Calu3 (cell line): ENCODE data around the gene SWT1. TPM values are rescaled to one million over a fixed set of nuclear protein-coding genes. Genes with fewer than 3 reads are reported as not detected.

Experiments used
- BruUV-seq: library from RNA; stranded (reverse); fragments of 400-500 nt; replicated peaks from 2 replicates; lab custom pipeline; 2021; lab: Mats Ljungman, UMichigan
- CTCF ChIA-PET: fragments of 300-600 bp; sonication (Branson Sonifier 250); formaldehyde crosslinking; loops from one replicate; lab custom pipeline; 2022; ENCODE audit warnings: antibody characterized with exemption; lab: Charles Lee
- DNase-seq: peaks from one replicate; pipeline ENCODE4 v3.0.0; 2022
- H3K27ac Mint-ChIP-seq: one replicate; pipeline ENCODE4 v1.8.0; 2022; ENCODE audit warnings: mixed read lengths; ENCODE audit not compliant: unreplicated experiment
- H3K27me3 Mint-ChIP-seq: one replicate; pipeline ENCODE4 v1.8.0; 2022; ENCODE audit warnings: mixed read lengths; ENCODE audit not compliant: unreplicated experiment
- H3K36me3 Mint-ChIP-seq: one replicate; pipeline ENCODE4 v1.8.0; 2022; ENCODE audit warnings: mild to moderate bottlenecking, moderate library complexity, mixed read lengths; ENCODE audit not compliant: insufficient read depth, unreplicated experiment
- H3K4me1 Mint-ChIP-seq: one replicate; pipeline ENCODE4 v1.8.0; 2022; ENCODE audit warnings: mild to moderate bottlenecking, low read depth, mixed read lengths; ENCODE audit not compliant: unreplicated experiment
- H3K4me3 Mint-ChIP-seq: one replicate; pipeline ENCODE4 v1.8.0; 2022; ENCODE audit warnings: mild to moderate bottlenecking, low read depth, moderate library complexity, mixed read lengths; ENCODE audit not compliant: unreplicated experiment
- H3K9me3 Mint-ChIP-seq: one replicate; pipeline ENCODE4 v1.8.0; 2022; ENCODE audit warnings: low read depth, mixed read lengths; ENCODE audit not compliant: unreplicated experiment
- CTCF ChIP-seq: fragments of 200-600 bp; IDR thresholded peaks from one replicate; pipeline ENCODE4 v1.8.0; 2022; ENCODE audit warnings: antibody characterized with exemption; ENCODE audit not compliant: unreplicated experiment
- intact Hi-C: fragments of 100-400 bp; cut with micrococcal nuclease; formaldehyde crosslinking; loops from one replicate; pipeline ENCODE4 v1.10.0; 2022; ENCODE audit not compliant: unreplicated experiment
- total RNA-seq: library from RNA; stranded (reverse); gene quantifications from 2 replicates; pipeline ENCODE4 v1.2.3, GENCODE V29; 2022

Gene SWT1
- total RNA-seq, 1 experiment from 2014 or later, result 2.9 TPM

DNA sequence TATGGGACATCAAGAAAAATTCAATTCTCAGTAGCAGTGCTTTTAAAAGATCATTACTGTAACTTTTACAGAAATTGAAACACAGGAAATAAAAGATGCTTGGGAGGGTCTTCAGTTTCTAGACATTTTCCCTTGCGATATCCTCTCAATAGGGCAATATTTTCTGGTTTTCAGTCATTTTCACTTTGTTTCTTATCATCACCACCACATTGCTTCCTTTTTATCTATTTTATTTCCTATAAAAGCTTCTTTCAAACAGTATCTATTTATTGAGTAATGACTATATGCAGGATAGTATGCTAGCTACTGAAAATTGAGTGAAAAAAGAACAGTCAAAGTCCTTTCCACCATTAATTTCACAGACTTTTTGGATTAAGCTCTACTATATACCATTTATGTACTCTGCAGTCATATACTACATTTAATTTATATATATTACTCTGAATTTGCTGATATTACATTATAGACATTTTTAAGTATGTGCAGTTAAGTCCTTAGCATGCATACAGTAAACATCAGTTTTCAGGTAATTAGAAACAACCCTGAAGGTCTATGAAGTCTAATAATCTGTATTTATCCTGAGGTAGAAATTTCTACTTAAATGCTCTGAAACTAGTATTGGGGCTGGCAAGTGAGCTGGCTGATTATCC lies 18.9 kb upstream of the SWT1 start:
- Mint-ChIP-seq H3K4me1 (no peaks in the 10 kb centered on the region), H3K36me3 (peaks cover 4% of the 10 kb centered on the region), H3K9me3 (peaks cover 3% of the 10 kb centered on the region), H3K4me3 (no peak overlapping the region), H3K27ac (no peak overlapping the region), H3K27me3 (no peaks in the 10 kb centered on the region)
- TF ChIP-seq CTCF, result no peak
- intact Hi-C loops, result no loop called here
- CTCF ChIA-PET, result no interaction called here
- no peak for DNase-seq
- no TSS peak for BruUV-seq

- no peaks in the 10 kb centered on the region for H3K9me3 Mint-ChIP-seq
- BruUV-seq, result no TSS peak
- no peak for TF ChIP-seq CTCF
- H3K4me1 Mint-ChIP-seq, result no peaks in the 10 kb centered on the region
- no peaks in the 10 kb centered on the region for H3K27me3 Mint-ChIP-seq
- no peaks in the 10 kb centered on the region for H3K36me3 Mint-ChIP-seq
- no peak for DNase-seq
- CTCF ChIA-PET, result no interaction called here
- H3K27ac Mint-ChIP-seq, result no peak overlapping the region
- intact Hi-C loops, result no loop called here
- no peak overlapping the region for H3K4me3 Mint-ChIP-seq
Observed at GRCh38 chr1:185139246-185139645, 17.7 kb upstream of the SWT1 start.

GRCh38 chr1:185144233-185144632 lies 12.7 kb upstream of the SWT1 start:
- no peaks in the 10 kb centered on the region for H3K27me3 Mint-ChIP-seq
- no peak for TF ChIP-seq CTCF
- H3K27ac Mint-ChIP-seq, result no peak overlapping the region
- CTCF ChIA-PET, result no interaction called here
- H3K4me3 Mint-ChIP-seq, result no peak overlapping the region
- no peaks in the 10 kb centered on the region for H3K4me1 Mint-ChIP-seq
- intact Hi-C loops, result no loop called here
- H3K9me3 Mint-ChIP-seq, result no peaks in the 10 kb centered on the region
- H3K36me3 Mint-ChIP-seq, result no peaks in the 10 kb centered on the region
- no peak for DNase-seq
- no TSS peak for BruUV-seq

DNA sequence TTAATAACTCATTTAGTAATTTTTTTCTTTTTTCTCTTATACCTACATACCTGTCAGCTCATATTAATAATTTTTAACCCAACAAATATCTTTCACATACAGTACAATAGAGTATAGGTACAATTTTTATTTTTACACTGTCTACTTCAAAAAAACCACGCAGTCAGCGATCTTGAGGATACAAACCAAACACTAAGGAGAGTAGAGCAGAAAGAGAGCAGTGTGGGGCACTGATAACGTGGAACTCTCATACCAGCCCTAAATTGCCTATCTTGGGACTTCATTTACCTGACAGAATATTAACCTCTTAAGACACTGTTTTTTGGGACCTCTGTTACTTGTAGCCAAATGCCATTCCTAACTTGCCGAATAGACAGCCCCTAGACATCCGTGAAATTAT lies 5.8 kb upstream of the SWT1 start:
- BruUV-seq, result no TSS peak
- Mint-ChIP-seq H3K4me3 (no peak overlapping the region), H3K27ac (no peak overlapping the region), H3K9me3 (no peaks in the 10 kb centered on the region), H3K27me3 (no peaks in the 10 kb centered on the region), H3K36me3 (peaks cover 7% of the 10 kb centered on the region), H3K4me1 (peaks cover 7% of the 10 kb centered on the region)
- CTCF ChIA-PET, result no interaction called here
- DNase-seq, result no peak
- TF ChIP-seq CTCF, result no peak
- intact Hi-C loops, result no loop called here
